Measurements from ENCODE around the gene SRRT.

- TF ChIP-seq, protein P1, sequence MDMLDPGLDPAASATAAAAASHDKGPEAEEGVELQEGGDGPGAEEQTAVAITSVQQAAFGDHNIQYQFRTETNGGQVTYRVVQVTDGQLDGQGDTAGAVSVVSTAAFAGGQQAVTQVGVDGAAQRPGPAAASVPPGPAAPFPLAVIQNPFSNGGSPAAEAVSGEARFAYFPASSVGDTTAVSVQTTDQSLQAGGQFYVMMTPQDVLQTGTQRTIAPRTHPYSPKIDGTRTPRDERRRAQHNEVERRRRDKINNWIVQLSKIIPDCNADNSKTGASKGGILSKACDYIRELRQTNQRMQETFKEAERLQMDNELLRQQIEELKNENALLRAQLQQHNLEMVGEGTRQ (IDR thresholded peaks at IDR 0.05; ENCODE audit: borderline replicate concordance, low read depth, low read length) = no peak
- TF ChIP-seq RB1 (IDR thresholded peaks at IDR 0.05; ENCODE audit: borderline replicate concordance) = no peak
- TF ChIP-seq POLR2A (IDR thresholded peaks at IDR 0.05; ENCODE audit: low read depth, low read length) = no peak
Observed at GRCh38 chr7:100914879-100915447, 40.1 kb downstream of the SRRT start.
